ENCODE results near the gene BBS1.

The BBS1 gene

DNA sequence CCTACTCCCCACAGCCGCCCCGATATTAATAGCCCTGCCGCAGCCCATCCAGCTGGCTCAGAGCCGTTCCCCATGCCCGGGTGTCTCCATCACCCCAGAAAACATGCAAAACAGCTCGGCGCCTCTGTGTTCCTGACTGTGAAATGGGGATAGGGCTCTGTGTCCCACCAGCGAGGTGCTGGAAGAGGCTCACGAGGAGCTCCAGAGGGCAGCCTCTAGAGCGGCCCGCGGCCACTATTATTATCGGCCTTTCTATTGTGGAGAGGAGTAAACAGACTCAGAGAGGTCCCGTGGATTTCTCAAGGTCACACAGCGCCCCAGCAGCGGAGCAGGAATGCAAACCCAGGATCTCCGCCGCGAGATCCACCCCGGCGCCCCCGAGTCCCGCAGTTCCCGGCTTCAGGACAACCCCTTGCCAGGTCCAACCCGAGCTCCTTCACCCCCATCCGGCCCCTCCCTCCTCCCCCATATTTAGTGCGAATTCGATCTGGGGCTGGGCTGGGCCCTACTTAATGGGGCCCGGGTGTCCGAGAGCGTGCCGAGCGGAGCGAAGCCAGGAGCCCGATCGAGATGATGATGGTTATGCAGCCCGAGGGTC lies 36.0 kb downstream of the BBS1 start, which contains the start of gene ACTN3:
Gene ACTN3, plus strand, starts transcription at position 536 of the 598 bp plus-strand sequence. Its CDS starts 35 bp downstream, at position 571.
- DNase-seq (ENCODE audit: low read depth): no peak
- no peak for TF ChIP-seq CTCF (IDR thresholded peaks at IDR 0.05; ENCODE audit: control insufficient read depth, extremely low read depth, insufficient read depth)

DNA sequence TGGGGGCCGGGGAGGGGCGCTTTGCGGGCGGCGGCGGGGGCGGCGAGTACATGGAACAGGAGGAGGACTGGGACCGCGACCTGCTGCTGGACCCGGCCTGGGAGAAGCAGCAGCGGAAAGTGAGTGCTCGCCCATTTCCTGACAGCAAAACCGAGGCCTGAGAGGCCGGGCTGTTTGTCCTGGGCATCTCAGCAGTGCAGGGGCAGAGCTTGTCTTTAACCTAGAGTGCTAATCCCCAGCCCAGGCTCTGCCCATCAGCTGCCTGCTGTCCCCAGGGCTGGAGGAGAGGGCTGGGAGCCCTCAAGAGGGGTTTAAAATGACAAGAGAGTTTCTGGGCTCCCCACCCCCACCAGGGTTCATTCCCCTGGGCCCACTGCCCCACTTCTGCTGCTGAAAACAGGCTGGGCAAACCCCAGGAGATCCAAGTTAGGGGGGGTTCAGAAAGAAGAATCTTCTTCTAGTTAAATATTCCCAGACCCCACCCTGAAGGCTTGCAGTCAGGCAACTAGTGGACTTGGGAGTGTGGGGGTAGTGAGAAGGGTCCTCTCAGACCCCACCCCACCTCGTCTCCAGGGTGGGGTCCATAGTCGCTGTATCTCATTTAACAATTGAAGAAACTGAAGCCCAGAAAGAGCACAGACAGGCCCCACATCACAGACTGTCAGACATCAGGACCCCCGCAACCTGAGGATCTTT lies 36.7 kb downstream of the BBS1 start:
- TF ChIP-seq CTCF (IDR thresholded peaks at IDR 0.05; ENCODE audit: control insufficient read depth, extremely low read depth, insufficient read depth): no peak
- DNase-seq (ENCODE audit: low read depth): no peak
- no peak overlapping the region for H3K4me3 ChIP-seq (ENCODE audit: low read depth, low read length)

More for the DNA sequence above, 36.0 kb downstream of the BBS1 start, which contains the start of gene ACTN3:
- H3K4me3 ChIP-seq (ENCODE audit: low read depth, low read length): peak within 1 kb of the TSS; percentile 76

DNA sequence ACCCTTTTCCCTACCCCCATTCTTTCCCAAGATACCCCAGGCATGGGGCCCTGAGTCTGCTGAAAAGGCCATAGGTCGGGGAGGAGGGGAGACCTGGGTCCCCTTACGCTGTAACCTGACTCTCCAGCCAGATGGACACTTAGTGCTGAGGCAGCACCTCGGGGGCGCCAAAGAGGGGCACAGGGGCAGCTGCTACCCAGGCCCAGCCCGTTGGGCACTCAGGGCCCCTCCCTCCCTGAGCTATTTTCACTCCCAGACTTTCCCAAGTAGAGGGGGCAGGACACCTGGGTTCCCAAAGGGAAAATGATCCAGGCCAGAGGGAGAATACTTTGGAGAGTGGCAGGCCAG lies 37.2 kb downstream of the BBS1 start:
- H3K4me3 ChIP-seq (ENCODE audit: low read depth, low read length): no peak overlapping the region
- no peak for TF ChIP-seq CTCF (IDR thresholded peaks at IDR 0.05; ENCODE audit: control insufficient read depth, extremely low read depth, insufficient read depth)
- no peak for DNase-seq (ENCODE audit: low read depth)

DNA sequence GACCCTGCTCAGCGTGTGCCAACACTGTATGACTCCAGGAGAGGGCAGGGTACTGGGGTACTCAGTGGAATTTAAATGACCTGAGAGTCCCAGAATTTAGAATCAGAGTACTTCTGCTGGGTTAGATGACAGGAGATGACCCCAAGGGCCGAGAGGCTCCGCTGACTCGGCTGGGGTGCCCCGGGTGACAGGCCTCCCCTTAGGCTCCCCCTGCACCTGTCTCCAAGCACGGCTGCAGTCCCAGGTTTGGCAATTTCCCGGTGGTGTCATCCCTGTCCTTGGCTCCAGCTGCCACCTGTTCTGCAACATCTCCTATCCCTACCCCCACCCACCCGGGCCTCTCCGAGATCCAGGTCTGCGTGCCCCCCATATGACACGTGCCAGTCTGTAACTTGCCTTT lies 37.6 kb downstream of the BBS1 start:
- TF ChIP-seq CTCF (IDR thresholded peaks at IDR 0.05; ENCODE audit: control insufficient read depth, extremely low read depth, insufficient read depth): no peak
- DNase-seq (ENCODE audit: low read depth): no peak
- H3K4me3 ChIP-seq (ENCODE audit: low read depth, low read length): no peak overlapping the region

DNA sequence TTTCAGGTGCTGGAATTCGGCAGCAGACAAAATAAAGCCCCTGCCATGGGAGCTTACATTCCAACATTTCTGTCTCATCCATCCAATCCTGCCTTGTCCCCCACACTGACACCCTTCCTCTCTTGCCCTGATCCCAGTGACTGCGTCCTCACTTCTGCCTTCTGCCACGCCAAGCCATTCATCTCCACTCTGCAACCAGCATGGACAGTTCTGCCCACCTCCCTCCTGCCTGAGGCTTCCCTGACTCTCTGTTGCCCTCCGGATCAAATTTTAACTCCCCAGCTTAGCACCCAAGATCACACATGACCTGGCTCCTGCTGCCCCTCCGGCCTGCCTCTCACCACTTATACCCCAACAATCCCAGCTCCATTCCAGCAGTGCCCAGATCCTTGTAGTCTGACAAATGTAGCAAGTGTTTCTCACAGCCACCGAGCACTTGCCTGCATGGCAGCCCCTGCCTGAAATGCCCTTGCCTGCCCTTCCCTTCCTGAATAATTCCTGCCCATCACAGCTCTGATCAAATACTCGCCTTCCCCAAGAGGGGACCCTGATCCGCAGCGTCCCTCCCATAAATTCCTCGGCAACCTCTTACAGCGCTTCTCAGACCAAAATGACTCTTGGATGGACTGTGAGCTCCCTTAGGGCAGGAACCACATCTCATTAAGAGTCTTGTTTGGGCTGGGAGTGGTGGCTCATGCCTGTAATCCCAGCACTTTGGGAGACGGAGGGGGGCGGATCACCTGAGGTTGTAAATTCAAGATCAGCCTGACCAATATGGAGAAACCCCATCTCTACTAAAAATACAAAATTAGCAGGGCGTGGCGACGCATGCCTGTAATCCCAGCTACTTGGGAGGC lies 38.6 kb downstream of the BBS1 start:
- no peak overlapping the region for H3K4me3 ChIP-seq (ENCODE audit: low read depth, low read length)
- no peak for TF ChIP-seq CTCF (IDR thresholded peaks at IDR 0.05; ENCODE audit: control insufficient read depth, extremely low read depth, insufficient read depth)
- no peak for DNase-seq (ENCODE audit: low read depth)

DNA sequence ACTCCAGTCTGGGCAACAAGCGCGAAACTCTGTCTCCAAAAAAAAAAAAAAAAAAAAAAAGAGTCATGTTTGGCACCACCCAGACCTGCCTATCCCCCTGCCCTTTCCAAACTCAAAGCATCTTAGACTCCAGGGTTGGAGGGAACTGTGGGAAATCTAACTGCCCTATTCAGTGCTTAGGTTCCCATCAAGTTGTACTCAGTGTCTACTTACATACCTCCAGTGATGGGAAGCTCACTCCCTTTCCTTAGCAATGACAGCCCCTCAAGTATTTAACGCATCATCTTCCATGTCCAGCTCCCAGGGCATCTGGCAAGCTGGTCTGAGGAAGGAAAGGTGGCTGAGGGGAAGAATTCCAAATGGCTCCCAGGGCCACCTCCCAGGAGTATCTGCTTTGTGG lies 39.3 kb downstream of the BBS1 start:
- TF ChIP-seq CTCF (IDR thresholded peaks at IDR 0.05; ENCODE audit: control insufficient read depth, extremely low read depth, insufficient read depth): no peak
- DNase-seq (ENCODE audit: low read depth): no peak
- H3K4me3 ChIP-seq (ENCODE audit: low read depth, low read length): no peak overlapping the region
